22Rv1 (cell line): Measurements from ENCODE around the gene FBXL3.
"Not testable (repeated sequence)": the region's sequence is repeated elsewhere in the genome, so short reads cannot be mapped to it uniquely, and the experiment has no call there.

Source experiments
- H3K27ac ChIP-seq: fragments of 450-650 bp; 2 replicates; pipeline ENCODE4 v1.5.1; 2017
- ZFX ChIP-seq: fragments of 450-650 bp; IDR thresholded peaks from 2 replicates; pipeline ENCODE4 v1.6.1; 2017; ENCODE audit warnings: antibody characterized with exemption, borderline replicate concordance
- TF ChIP-seq, protein P1 (sequence below): fragments of 450-650 bp; IDR thresholded peaks from 2 replicates; pipeline ENCODE4 v1.5.1; 2017; ENCODE audit warnings: mild to moderate bottlenecking

Gene FBXL3

DNA sequence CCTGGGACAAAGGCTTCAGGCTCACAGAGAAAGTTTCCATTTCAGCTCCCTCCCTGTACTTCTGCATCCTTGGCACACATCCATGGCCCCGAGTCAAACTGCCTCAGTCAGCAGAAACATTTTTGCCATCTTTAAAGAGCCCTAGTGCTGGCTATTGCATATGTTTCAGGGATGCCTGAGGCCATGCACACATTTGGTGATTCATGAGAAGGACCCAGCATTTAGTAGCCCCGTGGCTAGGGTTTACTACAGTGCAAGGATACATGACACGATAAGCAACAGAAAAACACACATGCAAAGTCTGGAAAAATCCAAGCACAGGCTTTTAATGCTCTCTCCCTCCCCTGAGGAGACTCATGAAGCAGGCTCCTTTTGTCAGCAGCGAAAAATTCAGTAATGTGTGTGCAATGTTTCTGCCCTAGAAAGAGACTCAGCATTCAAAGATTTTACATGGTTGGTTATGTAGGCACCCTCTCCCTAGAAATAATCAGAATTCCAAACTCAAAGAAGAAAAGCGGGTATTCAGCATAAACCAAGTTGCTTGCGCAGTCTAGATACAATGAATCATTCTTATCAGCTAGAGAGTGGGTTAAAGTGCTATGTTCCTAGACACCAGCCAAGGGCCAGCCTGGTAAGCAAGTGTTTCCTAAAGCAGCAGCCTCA is 61.1 kb downstream of the FBXL3 start:
- no peak overlapping the region for H3K27ac ChIP-seq
- TF ChIP-seq, protein P1, sequence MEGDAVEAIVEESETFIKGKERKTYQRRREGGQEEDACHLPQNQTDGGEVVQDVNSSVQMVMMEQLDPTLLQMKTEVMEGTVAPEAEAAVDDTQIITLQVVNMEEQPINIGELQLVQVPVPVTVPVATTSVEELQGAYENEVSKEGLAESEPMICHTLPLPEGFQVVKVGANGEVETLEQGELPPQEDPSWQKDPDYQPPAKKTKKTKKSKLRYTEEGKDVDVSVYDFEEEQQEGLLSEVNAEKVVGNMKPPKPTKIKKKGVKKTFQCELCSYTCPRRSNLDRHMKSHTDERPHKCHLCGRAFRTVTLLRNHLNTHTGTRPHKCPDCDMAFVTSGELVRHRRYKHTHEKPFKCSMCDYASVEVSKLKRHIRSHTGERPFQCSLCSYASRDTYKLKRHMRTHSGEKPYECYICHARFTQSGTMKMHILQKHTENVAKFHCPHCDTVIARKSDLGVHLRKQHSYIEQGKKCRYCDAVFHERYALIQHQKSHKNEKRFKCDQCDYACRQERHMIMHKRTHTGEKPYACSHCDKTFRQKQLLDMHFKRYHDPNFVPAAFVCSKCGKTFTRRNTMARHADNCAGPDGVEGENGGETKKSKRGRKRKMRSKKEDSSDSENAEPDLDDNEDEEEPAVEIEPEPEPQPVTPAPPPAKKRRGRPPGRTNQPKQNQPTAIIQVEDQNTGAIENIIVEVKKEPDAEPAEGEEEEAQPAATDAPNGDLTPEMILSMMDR, result no peak

DNA sequence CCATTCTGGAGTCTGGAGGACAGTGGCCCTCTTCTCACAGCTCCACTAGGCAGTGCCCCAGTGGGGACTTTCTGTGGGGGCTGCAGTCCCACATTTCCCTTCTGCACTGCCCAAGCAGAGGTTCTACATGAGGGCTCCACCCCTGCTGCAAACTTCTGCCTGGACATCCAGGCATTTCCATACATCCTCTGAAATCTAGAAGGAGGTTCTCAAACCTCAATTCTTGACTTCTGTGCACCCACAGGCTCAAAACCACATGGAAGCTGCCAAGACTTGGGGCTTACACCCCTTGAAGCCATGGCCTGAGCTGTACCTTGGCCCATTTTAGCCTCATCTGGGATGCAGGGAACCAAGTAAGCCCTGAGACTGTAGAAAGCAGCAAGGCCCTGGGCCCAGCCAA is 67.2 kb downstream of the FBXL3 start:
- H3K27ac ChIP-seq, result not testable (repeated sequence)

DNA sequence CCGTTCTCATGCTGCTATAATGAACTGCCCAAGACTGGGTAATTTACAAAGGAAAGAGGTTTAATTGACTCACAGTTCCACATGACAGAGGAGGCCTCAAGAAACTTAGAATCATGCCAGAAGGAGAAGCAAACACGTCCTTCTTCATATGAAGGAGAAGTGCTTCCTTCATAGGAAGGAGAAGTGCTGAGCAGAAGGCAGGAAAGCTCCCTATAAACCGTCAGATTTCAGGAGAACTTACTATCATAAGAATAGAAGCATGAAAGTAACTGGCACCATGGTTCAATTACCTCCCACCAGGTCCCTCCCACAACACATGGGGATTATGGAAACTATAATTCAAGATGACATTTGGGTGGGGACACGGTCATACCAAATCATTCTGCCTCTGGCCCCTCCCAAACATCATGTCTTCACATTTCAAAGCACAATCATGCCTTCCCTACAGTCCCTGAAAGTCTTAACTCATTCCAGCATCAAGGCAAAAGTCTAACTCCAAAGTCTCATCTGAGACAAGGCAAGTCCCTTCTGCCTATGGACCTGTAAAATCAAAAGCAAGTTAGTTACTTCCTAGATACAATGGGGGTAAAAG is 68.0 kb downstream of the FBXL3 start:
- TF ChIP-seq ZFX, result no peak
- TF ChIP-seq, protein P1, result no peak
- no peak overlapping the region for H3K27ac ChIP-seq

DNA sequence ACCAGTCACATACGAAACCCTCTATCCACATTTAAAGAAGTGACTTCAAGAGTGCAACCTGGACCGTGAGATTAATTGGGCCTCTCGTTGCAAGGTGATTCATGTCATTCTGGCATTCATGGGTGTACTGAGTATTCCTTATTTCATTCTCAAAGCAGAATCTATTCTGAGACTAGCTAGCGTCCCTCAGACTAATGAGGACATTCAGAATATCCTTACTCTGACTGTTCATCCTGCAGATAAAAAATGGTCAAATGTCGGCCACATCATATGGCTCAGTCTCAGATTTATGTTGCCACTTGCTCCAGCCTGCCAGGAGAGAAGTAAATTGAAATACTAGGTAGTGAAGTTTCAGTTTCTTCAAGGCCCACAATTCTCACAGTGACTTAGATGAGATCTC is 71.3 kb downstream of the FBXL3 start:
- no peak overlapping the region for H3K27ac ChIP-seq
- no peak for TF ChIP-seq ZFX
- TF ChIP-seq, protein P1, result no peak
